Adrenal gland (tissue), 5 donors: ENCODE data around the gene POGK.

ENCODE experiments used
- CTCF ChIP-seq, 6 experiments: fragments of 450-650 bp in 4 of 6; fragments of 200-600 bp in 2 of 6; sonication (generic) in 1 of 6; IDR thresholded peaks; 1 replicate in 5 of 6; 2 replicates in 1 of 6; pipeline versions ENCODE4 v1.5.1 to v1.8.0; 2016 to 2021; ENCODE audit warnings: antibody characterized with exemption in 6 of 6, mild to moderate bottlenecking in 2 of 6, moderate library complexity in 1 of 6
- POLR2A ChIP-seq, 2 donors: fragments of 450-650 bp; IDR thresholded peaks; one replicate each; pipeline ENCODE4 v1.6.1; 2017; ENCODE audit warnings: antibody characterized with exemption in 2 of 2, mild to moderate bottlenecking in 2 of 2, moderate library complexity in 1 of 2
- donor health status: DM: no; HTN: no; CAD: no.

- TF ChIP-seq CTCF (IDR thresholded peaks at IDR 0.05) (no peak), POLR2A (IDR thresholded peaks at IDR 0.05) (peak in 1 of 2 donors; percentile 67)
These were observed 26.7 kb downstream of the POGK start for GRCh38 chr1:166865926-166866325.
